Central memory CD8-positive, alpha-beta T cell (primary cell): ENCODE data around the gene PDE4D.

Experiments
- ATAC-seq: fragments of 150-1000 bp; cut with Tn5 transposase; replicated peaks from 2 replicates; pipeline ENCODE4 v1.10.0; 2022; ENCODE audit warnings: mild to moderate bottlenecking, moderate FRiP score, moderate number of reproducible peaks; ENCODE audit not compliant: poor library complexity, severe bottlenecking; ENCODE audit errors: extremely low read depth
- DNase-seq, 2 donors: peaks; one replicate each; pipeline ENCODE4 v3.0.0; 2021; ENCODE audit warnings: low spot score in 2 of 2
- H3K27ac Mint-ChIP-seq: one replicate; pipeline ENCODE4 v1.8.0; 2022; ENCODE audit warnings: low read depth, mild to moderate bottlenecking, moderate library complexity, mixed read lengths
- H3K27me3 Mint-ChIP-seq: one replicate; pipeline ENCODE4 v1.8.0; 2022; ENCODE audit warnings: mixed read lengths
- H3K36me3 Mint-ChIP-seq: one replicate; pipeline ENCODE4 v1.8.0; 2022; ENCODE audit warnings: mild to moderate bottlenecking, moderate library complexity, mixed read lengths; ENCODE audit not compliant: insufficient read depth
- H3K4me1 Mint-ChIP-seq: one replicate; pipeline ENCODE4 v1.8.0; 2022; ENCODE audit warnings: mixed read lengths
- H3K4me3 Mint-ChIP-seq: one replicate; pipeline ENCODE4 v1.8.0; 2022; ENCODE audit warnings: mild to moderate bottlenecking, moderate library complexity, mixed read lengths
- H3K9me3 Mint-ChIP-seq: one replicate; pipeline ENCODE4 v1.8.0; 2022; ENCODE audit warnings: mixed read lengths

The PDE4D gene

DNA sequence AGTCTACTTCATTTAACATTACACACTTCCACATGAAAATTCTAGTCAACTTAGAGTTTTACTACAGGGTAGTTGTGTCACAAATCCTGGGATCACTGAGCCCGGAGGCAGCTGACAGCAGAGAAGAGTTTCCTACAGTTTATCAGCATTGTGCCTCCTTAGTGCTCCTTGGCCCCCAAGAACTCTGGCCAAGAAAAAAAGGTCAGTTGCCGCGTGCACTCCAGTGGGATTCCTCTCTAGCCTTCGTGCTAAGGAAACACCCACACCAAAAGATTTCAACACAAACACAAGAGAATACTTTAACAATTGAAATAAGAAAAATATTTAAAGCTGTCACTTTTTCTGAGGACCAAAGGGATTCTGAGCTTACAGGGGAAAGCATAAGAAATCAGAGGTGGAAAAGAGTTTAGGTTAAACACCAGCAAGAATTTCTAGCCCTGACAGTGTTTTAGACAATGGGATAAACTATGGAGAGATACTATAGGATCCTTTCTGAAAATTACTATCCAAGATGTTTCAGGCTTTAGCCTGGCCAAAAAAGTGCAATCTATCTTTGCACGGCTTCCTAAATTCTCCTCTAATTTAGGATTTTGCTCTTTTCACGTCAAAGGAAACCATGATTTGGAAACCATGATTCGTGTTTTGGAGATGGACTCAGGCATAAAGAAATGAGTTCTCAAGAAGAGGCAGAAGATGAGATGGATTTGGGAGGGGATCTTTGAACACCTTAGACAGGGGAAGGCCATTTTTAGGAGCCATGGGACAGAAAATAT is 703.9 kb downstream of the PDE4D start:
- DNase-seq = no peak
- Mint-ChIP-seq H3K4me1 (peaks cover 6% of the 10 kb centered on the region), H3K27ac (no peak overlapping the region), H3K27me3 (peaks cover 51% of the 10 kb centered on the region), H3K9me3 (no peaks in the 10 kb centered on the region), H3K36me3 (no peaks in the 10 kb centered on the region), H3K4me3 (no peak overlapping the region)
- ATAC-seq = no peak

GRCh38 chr5:59188419-59189225 is 704.9 kb downstream of the PDE4D start:
- no peak for ATAC-seq
- DNase-seq = peak; percentile 24 to 26
- no peak overlapping the region for H3K27ac Mint-ChIP-seq
- H3K4me1 Mint-ChIP-seq = peaks cover 6% of the 10 kb centered on the region
- H3K27me3 Mint-ChIP-seq = peaks cover 52% of the 10 kb centered on the region
- H3K4me3 Mint-ChIP-seq = no peak overlapping the region
- H3K36me3 Mint-ChIP-seq = no peaks in the 10 kb centered on the region
- no peaks in the 10 kb centered on the region for H3K9me3 Mint-ChIP-seq

- Mint-ChIP-seq H3K36me3 (no peaks in the 10 kb centered on the region), H3K27me3 (peaks cover 52% of the 10 kb centered on the region), H3K4me1 (peaks cover 6% of the 10 kb centered on the region), H3K27ac (no peak overlapping the region), H3K4me3 (no peak overlapping the region), H3K9me3 (no peaks in the 10 kb centered on the region)
- ATAC-seq (no peak), DNase-seq (no peak)
Observed at GRCh38 chr5:59187857-59188256, 705.7 kb downstream of the PDE4D start.

DNA sequence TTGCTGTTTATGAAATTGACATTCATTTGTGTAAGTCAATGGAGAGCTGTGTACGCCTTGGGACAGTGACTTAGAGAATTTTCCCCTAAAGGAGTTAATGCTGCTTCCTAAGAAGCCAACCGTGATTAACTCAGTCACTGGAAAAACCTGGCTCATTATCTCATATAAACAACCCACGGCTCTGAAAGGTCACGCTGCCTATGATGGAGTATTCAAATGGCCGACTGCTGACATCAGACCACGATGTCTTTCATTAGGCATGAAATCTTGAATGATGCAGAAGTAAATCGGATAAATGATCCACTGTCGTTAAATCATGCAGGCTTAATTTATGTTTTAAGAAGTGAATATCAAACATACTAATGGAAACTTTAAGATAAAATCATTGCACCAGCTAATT is 706.9 kb downstream of the PDE4D start:
- Mint-ChIP-seq H3K4me3 (no peak overlapping the region), H3K36me3 (no peaks in the 10 kb centered on the region), H3K27me3 (peaks cover 52% of the 10 kb centered on the region), H3K4me1 (peaks cover 6% of the 10 kb centered on the region), H3K9me3 (no peaks in the 10 kb centered on the region), H3K27ac (no peak overlapping the region)
- DNase-seq (no peak), ATAC-seq (no peak)

DNA sequence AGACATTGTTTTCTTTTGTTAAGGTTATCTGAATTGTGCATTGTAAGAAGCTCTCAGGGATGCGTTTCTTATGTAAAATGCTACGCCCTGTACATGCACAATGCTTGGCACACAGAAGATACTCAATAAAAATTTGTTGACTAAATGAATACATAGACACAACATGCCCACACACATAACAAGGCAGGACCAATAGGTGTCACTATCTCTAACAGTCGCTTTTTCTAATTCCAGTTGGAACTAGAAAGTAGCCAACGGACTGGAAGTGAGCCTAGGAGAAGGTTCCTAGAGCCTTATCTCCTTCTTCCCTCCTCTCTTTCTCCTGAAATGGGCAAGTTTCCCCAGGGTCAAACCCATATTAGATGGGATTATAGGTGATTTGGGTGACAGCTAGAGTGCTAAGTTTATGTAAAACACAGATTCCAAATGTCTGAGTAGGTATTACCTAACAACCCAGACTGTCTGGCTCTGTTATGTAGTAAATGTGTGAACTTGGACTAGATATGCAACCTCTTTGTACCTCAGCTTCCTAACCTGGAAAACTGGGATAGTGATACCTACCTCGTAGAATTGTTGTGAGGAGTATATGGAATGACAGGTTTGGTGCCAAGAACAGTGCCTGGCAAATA is 707.7 kb downstream of the PDE4D start:
- Mint-ChIP-seq H3K27me3 (peaks cover 52% of the 10 kb centered on the region), H3K9me3 (no peaks in the 10 kb centered on the region), H3K36me3 (no peaks in the 10 kb centered on the region), H3K27ac (no peak overlapping the region), H3K4me1 (peaks cover 6% of the 10 kb centered on the region), H3K4me3 (no peak overlapping the region)
- DNase-seq (no peak), ATAC-seq (no peak)

- DNase-seq = no peak
- H3K36me3 Mint-ChIP-seq = no peaks in the 10 kb centered on the region
- no peak overlapping the region for H3K4me3 Mint-ChIP-seq
- H3K9me3 Mint-ChIP-seq = no peaks in the 10 kb centered on the region
- H3K27me3 Mint-ChIP-seq = peaks cover 46% of the 10 kb centered on the region
- H3K27ac Mint-ChIP-seq = no peak overlapping the region
- peaks cover 6% of the 10 kb centered on the region for H3K4me1 Mint-ChIP-seq
- no peak for ATAC-seq
Observed at GRCh38 chr5:59184769-59185168, 708.8 kb downstream of the PDE4D start.

DNA sequence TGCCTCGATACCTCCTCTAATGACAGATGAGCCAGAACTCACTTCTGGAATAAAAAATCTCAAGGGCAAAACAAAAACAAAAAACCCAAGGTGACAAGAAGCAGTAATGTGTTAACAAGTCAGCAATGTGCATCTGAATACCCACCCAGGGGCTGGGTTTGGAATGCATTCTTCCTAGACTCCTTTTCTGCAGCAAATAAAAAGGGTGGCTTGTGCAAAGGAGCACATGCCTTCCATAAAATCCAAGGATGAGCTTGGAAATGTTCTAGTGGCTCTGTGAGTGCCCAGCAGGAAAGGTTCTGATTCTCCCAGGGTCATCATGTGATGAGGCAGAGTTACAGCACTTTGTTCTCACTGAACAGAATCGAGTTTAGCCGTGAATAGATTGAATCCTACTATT is 710.8 kb downstream of the PDE4D start:
- DNase-seq (no peak), ATAC-seq (no peak)
- no peaks in the 10 kb centered on the region for H3K9me3 Mint-ChIP-seq
- peaks cover 27% of the 10 kb centered on the region for H3K27me3 Mint-ChIP-seq
- H3K27ac Mint-ChIP-seq = no peak overlapping the region
- H3K4me3 Mint-ChIP-seq = no peak overlapping the region
- no peaks in the 10 kb centered on the region for H3K4me1 Mint-ChIP-seq
- no peaks in the 10 kb centered on the region for H3K36me3 Mint-ChIP-seq

DNA sequence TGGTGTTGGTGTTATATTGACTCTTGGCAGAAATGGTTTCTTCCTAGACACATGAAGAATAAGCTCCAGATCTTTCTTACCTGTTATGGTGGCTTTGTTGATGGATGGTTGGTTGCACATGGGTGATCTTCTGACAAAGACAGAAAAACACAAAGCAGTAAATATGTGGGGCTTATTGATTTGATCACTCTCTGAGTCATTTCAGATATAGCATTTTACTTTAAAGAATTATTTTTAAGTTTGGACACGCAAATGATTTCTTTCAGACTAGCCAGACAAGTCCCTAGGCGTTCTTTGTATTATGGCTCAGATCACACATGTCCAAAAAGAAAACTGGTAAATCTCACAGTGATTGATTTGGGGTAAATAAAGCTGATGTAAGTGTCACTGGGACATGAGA is 713.0 kb downstream of the PDE4D start:
- no peaks in the 10 kb centered on the region for H3K36me3 Mint-ChIP-seq
- no peak overlapping the region for H3K27ac Mint-ChIP-seq
- no peaks in the 10 kb centered on the region for H3K4me1 Mint-ChIP-seq
- ATAC-seq = no peak
- H3K4me3 Mint-ChIP-seq = no peak overlapping the region
- no peak for DNase-seq
- H3K9me3 Mint-ChIP-seq = no peaks in the 10 kb centered on the region
- H3K27me3 Mint-ChIP-seq = peaks cover 11% of the 10 kb centered on the region

GRCh38 chr5:59179704-59180103 is 713.8 kb downstream of the PDE4D start:
- no peaks in the 10 kb centered on the region for H3K9me3 Mint-ChIP-seq
- H3K27ac Mint-ChIP-seq = no peak overlapping the region
- H3K4me1 Mint-ChIP-seq = no peaks in the 10 kb centered on the region
- no peaks in the 10 kb centered on the region for H3K36me3 Mint-ChIP-seq
- H3K4me3 Mint-ChIP-seq = no peak overlapping the region
- DNase-seq (no peak), ATAC-seq (no peak)
- peaks cover 3% of the 10 kb centered on the region for H3K27me3 Mint-ChIP-seq

- no peak for DNase-seq
- Mint-ChIP-seq H3K4me1 (no peaks in the 10 kb centered on the region), H3K9me3 (no peaks in the 10 kb centered on the region), H3K4me3 (no peak overlapping the region), H3K27me3 (no peaks in the 10 kb centered on the region), H3K36me3 (no peaks in the 10 kb centered on the region), H3K27ac (peak overlapping the region; percentile 10)
- no peak for ATAC-seq
Observed at GRCh38 chr5:59178482-59178881, 715.0 kb downstream of the PDE4D start.

- Mint-ChIP-seq H3K36me3 (no peaks in the 10 kb centered on the region), H3K4me3 (no peak overlapping the region), H3K27ac (peak overlapping the region; percentile 10), H3K27me3 (no peaks in the 10 kb centered on the region), H3K9me3 (no peaks in the 10 kb centered on the region), H3K4me1 (no peaks in the 10 kb centered on the region)
- ATAC-seq (no peak), DNase-seq (no peak)
Observed at GRCh38 chr5:59178071-59178470, 715.5 kb downstream of the PDE4D start.

DNA sequence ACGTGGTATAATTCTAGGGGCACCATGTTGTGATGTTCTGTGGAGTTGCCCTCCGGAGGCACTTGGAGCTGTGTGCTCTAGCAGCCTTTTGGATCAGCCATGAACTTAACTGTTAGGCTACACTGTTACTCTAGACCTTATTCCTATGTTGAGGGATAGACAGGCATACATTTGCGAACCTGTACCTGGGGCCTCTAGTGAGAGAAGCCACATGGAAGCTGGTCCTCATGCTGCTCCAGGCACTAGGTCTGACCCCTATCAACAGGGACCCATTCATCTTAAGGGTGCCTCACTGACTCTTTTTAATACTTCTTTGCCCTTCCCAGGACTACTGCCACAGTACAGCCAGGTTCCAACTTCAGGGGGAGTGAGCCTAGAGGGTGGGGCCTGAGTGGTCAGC is 715.9 kb downstream of the PDE4D start:
- ATAC-seq = no peak
- no peaks in the 10 kb centered on the region for H3K9me3 Mint-ChIP-seq
- no peak overlapping the region for H3K4me3 Mint-ChIP-seq
- H3K36me3 Mint-ChIP-seq = no peaks in the 10 kb centered on the region
- H3K27ac Mint-ChIP-seq = no peak overlapping the region
- H3K27me3 Mint-ChIP-seq = no peaks in the 10 kb centered on the region
- no peak for DNase-seq
- no peaks in the 10 kb centered on the region for H3K4me1 Mint-ChIP-seq
